B cell (primary cell): ENCODE data around the gene PROSER1.

ENCODE experiments used
- EZH2 ChIP-seq: IDR thresholded peaks from 2 replicates; pipeline ENCODE4 v1.6.1; 2012; ENCODE audit warnings: borderline replicate concordance, low read depth, mild to moderate bottlenecking, moderate library complexity, low read length; ENCODE audit not compliant: insufficient read depth, poor library complexity, severe bottlenecking
- TF ChIP-seq, protein P1 (sequence below): fragments of 200-600 bp; IDR thresholded peaks from one replicate; pipeline ENCODE4 v1.8.0; 2022; ENCODE audit warnings: antibody characterized with exemption, mild to moderate bottlenecking

DNA sequence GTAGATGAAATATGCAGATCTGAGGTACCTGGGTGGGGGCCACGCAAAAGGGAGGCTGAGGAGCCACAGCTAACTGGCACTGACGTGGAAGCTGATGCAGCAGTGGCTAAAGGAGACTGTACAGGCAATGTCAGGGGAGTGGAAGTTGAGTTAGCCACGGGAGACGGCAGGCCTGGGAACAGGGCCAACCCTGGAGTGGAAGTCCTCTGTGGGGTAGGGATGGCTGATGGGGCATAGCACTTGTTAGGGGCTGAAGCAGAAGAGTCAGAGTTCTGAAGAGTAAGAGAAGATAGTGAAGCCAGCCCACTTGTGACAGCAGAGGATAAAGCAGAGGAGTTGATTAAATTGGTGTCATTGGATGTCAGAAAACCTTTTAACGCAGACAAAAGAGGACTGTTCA is 24.4 kb downstream of the PROSER1 start:
- TF ChIP-seq EZH2, result no peak
- TF ChIP-seq, protein P1, sequence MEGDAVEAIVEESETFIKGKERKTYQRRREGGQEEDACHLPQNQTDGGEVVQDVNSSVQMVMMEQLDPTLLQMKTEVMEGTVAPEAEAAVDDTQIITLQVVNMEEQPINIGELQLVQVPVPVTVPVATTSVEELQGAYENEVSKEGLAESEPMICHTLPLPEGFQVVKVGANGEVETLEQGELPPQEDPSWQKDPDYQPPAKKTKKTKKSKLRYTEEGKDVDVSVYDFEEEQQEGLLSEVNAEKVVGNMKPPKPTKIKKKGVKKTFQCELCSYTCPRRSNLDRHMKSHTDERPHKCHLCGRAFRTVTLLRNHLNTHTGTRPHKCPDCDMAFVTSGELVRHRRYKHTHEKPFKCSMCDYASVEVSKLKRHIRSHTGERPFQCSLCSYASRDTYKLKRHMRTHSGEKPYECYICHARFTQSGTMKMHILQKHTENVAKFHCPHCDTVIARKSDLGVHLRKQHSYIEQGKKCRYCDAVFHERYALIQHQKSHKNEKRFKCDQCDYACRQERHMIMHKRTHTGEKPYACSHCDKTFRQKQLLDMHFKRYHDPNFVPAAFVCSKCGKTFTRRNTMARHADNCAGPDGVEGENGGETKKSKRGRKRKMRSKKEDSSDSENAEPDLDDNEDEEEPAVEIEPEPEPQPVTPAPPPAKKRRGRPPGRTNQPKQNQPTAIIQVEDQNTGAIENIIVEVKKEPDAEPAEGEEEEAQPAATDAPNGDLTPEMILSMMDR, result no peak
